Motor neuron (in vitro differentiated cells): Measurements from ENCODE around the gene CD5L. TPM values are rescaled to one million over a fixed set of nuclear protein-coding genes. Genes with fewer than 3 reads are reported as not detected.

Source experiments
- ATAC-seq, 8 experiments: fragments of 200-7000 bp; cut with Tn5 transposase; replicated peaks in 6 of 8; 2 replicates each; pipeline ENCODE4 v1.8.0; 2021; ENCODE audit warnings: mild to moderate bottlenecking in 8 of 8, moderate library complexity in 8 of 8
- H3K27ac ChIP-seq, 2 donors: fragments of 250-450 bp; sonication (Bioruptor Pico); 2 replicates each; pipeline ENCODE4 v1.9.0; 2021; ENCODE audit warnings: antibody characterized with exemption in 2 of 2, mild to moderate bottlenecking in 2 of 2, moderate library complexity in 1 of 2
- H3K4me1 ChIP-seq, 2 donors: fragments of 250-450 bp; sonication (Bioruptor Pico); replicated peaks in 1 of 2; 2 replicates each; pipeline ENCODE4 v1.6.1; 2021; ENCODE audit warnings: antibody characterized with exemption in 2 of 2, mild to moderate bottlenecking in 2 of 2, moderate library complexity in 1 of 2
- H3K4me3 ChIP-seq, 5 donors: fragments of 250-450 bp; sonication (Bioruptor Pico); 2 replicates each; pipeline ENCODE4 v1.9.0; 2021; ENCODE audit warnings: antibody characterized with exemption in 5 of 5, mild to moderate bottlenecking in 5 of 5, moderate library complexity in 4 of 5
- WGBS, 10 experiments: fragments of 450-650 bp; shearing (Covaris generic); methylation state at CpG; one replicate each; pipeline ENCODE4 v1.0.0; 2022; 5-methylcytosine and 5-hydroxymethylcytosine counted together
- in situ Hi-C, 9 experiments: fragments of 400-800 bp; cut with MboI; loops; one replicate each; pipeline ENCODE4 v1.15.0; 2021; ENCODE audit warnings: low sequenced_read_pairs in 9 of 9, low pct_unique_long_range_greater_than_20kb in 2 of 9; ENCODE audit not compliant: unreplicated experiment in 9 of 9
- total RNA-seq, 8 experiments: library from RNA; unstranded; fragments of 300-600 nt; gene quantifications; 2 replicates each; pipeline versions ENCODE4 v1.2.3 to v1.2.4, GENCODE V29; 2022

CD5L gene
- under 1 TPM in 2 of 8 experiments, not detected in 6; 0.08 to 0.28 TPM for total RNA-seq

DNA sequence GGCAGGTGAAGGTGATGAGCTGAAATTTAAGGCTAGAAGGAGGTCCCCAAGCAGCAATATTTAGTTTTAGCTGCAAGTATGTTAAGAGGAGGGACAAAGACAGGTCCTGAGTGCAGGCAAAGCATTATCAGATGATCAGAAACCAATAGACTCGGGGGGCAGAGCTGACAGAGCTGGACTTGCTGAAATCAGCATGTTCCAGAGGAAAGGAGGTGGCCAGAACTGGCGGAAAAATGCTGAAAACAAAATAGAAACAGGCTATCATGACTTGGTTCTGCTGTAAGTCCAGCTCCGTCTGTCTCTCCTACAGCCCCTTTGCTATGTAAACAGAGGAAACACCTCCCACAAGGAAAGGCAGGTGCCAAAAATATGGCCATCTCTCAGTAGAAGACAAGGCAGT is at the start of gene CD5L:
Gene CD5L (minus strand): TSS at position 101 of the 400 bp plus-strand sequence. CDS start 107 bp downstream, outside the sequence.
- no peak within 1 kb of the TSS for H3K27ac ChIP-seq
- in situ Hi-C loops = no loop called here
- no peaks in the 10 kb centered on the region for H3K4me1 ChIP-seq
- no peak within 1 kb of the TSS for H3K4me3 ChIP-seq
- WGBS, 10 experiments = 0 to 83% (median 66%) methylated on average over 1 to 3 of the region's 3 CpGs; no CpG with 5 or more reads in 3 of the 10 experiments
- no peak for ATAC-seq

DNA sequence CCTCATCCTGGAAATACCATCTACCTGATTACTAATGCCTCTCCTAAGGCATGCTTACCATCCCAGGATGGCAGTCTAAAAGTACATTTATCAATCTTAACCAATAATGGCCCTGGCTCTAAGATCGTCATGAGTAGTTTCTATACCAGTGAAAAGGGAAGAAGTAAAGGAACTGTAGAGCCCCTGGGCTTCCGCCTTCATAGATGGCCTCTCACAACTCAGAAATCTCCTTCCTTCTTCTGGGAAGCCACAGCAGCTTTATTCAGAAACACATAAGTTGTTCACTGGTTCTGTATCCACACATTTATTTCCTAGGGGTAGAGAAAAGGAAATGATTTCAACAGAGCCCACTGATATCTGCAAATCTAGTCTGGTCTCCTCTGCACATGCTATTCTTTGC is 41.0 kb upstream of the CD5L start:
- ATAC-seq = no peak
- in situ Hi-C loops = no loop called here

DNA sequence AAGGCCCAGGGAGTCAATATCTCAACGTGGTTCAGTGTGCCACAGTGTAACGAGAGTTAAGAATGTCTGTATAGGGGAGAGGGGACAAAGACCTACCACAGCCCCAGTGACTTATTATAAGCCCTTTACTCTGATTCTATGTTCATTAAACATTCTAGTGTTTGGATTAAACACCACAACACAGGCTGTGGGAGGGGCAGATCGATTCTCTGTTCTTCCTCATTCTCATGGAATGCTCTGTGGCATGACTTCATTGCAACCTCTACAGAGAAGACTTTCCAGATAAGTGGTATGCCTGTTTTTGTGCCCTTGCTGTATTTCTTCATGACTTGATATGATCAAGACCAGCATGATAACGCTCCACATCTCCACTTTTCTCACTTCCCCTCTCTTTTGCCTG is 39.0 kb upstream of the CD5L start:
- WGBS, 10 experiments = 0 to 89% (median 69%) methylated on average over 1 to 4 of the region's 4 CpGs; no CpG with 5 or more reads in 1 of the 10 experiments
- in situ Hi-C loops = no loop called here
- H3K27ac ChIP-seq = no peak overlapping the region
- no peak for ATAC-seq
- no peaks in the 10 kb centered on the region for H3K4me1 ChIP-seq
- no peak overlapping the region for H3K4me3 ChIP-seq

More for the DNA sequence above, 41.0 kb upstream of the CD5L start:
- WGBS, 10 experiments = 0 to 100% (median 89%) methylated on average over 1 to 2 of the region's 2 CpGs; no CpG with 5 or more reads in 3 of the 10 experiments
- no peaks in the 10 kb centered on the region for H3K4me1 ChIP-seq
- no peak overlapping the region for H3K4me3 ChIP-seq
- no peak overlapping the region for H3K27ac ChIP-seq

DNA sequence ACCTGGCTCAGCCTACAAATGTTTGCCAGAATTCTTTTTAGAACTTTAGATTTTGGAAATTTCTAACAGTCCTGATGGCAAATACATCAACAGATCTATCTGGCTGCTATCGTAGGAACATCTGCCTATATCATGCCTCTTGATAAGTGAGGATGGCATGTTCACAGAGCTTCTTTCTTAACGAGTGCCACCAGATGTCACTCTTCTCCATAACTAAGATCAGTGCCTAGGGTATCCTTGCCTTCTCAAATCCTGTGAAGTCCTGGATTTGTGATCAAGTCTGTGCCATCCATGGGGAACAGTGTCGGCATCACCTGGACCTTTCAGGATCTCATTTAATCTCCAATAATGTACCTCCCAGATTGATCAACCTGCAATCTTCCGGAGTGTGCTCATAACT is 36.5 kb upstream of the CD5L start:
- WGBS, 10 experiments = 0 to 100% (median 63%) methylated on average over 1 to 4 of the region's 4 CpGs; no CpG with 5 or more reads in 2 of the 10 experiments
- in situ Hi-C loops = no loop called here
- no peak overlapping the region for H3K27ac ChIP-seq
- H3K4me3 ChIP-seq = no peak overlapping the region
- H3K4me1 ChIP-seq = no peaks in the 10 kb centered on the region
- ATAC-seq = peak; percentile 41 to 83 (median 64)

DNA sequence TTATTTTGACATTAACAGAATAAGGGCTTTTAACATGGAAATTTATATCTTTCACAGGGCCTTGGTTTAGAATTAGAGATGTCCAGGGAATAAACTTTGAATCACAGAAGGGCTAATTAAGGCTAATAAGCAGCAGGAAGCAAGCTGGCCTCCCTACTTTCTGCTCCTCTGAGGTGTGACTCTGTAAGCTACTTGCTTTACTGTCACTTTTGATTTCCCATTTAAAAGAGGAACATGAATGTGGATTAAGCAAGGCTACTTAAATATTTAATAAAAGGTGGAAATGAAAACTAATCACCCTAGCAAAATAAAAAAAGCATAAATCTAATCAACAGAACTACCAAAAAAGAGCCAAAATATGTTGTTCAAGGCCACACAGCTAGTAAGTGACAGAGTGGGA is 28.9 kb upstream of the CD5L start:
- in situ Hi-C loops = no loop called here
- Histone ChIP-seq H3K4me1 (peaks cover 0 to 6% of the 10 kb centered on the region in 2 donors), H3K27ac (no peak overlapping the region), H3K4me3 (no peak overlapping the region)
- ATAC-seq = no peak

DNA sequence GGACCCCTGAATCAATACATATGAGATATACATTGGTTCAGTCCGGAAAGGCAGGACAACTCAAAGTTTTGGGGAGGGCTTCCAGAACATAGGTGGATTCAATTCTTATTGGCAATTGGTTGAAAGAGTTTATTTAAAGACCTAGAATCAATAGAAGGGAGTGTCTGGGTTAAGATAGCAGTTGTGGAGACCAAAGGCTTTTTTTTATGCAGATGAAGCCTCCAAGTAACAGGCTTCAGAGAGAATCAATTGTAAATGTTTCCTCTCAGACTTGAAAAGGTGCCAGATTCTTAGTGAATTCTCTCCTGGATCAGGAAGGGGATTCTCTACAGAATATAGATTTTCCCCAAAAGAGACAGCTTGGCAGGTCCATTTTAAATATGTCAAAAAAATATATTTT is 27.0 kb upstream of the CD5L start:
- Histone ChIP-seq H3K27ac (no peak overlapping the region), H3K4me1 (peaks cover 0 to 6% of the 10 kb centered on the region in 2 donors), H3K4me3 (no peak overlapping the region)
- in situ Hi-C loops = no loop called here
- ATAC-seq = peak in 2 of 8 experiments; percentile 25 to 44
- WGBS, 10 experiments = 0 to 67% (median 18%) methylated on average over 1 of the region's 1 CpG; no CpG with 5 or more reads in 3 of the 10 experiments

DNA sequence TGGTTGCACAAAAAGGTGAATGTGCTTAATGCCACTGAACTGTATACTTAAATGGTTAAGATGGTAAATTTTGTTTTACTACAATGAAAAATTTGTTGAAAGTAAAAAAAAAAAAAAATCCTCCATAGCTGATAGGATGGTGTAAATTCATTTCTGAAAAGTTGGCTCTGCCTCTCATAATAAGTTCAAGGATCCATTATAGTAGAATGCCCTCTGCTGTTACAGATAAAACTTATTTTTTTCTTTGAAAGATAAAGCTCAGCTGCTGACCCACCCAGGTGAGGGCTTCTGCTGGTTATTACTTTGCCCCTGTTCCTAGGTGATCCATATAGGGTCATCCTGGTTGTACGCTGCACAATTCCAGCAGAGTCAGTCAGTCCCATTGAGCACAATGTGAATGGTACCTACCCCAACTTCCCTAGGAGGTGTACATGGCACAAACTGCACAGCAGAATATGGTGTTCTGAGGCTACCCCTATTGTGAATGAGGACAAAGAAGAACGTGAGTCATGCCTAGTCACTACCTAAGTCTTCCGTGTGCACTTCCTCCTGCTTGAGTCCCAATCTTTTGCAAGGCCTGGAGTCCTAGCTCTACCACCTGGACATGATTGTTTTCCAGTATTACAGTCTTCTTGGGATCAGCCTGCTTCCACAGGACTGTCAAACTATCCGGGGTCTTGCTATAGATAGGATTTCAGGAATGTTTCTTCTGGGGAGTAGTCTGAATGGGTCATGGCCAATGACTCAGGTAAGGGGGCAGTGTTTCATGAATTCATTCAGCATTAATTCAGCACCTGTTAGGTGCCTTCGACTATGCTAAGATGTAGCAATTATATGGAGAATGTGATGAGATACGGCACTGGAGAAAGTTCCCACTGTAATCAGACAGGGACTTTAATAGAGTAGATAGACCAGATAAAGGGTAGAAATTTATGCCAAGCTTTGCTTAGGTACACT is 20.8 kb upstream of the CD5L start:
- H3K4me3 ChIP-seq = no peak overlapping the region
- no peak overlapping the region for H3K27ac ChIP-seq
- 0 to 95% (median 80%) methylated on average over 1 to 6 of the region's 6 CpGs for WGBS, 10 experiments
- H3K4me1 ChIP-seq = no peaks in the 10 kb centered on the region
- ATAC-seq = no peak
- in situ Hi-C loops = no loop called here

DNA sequence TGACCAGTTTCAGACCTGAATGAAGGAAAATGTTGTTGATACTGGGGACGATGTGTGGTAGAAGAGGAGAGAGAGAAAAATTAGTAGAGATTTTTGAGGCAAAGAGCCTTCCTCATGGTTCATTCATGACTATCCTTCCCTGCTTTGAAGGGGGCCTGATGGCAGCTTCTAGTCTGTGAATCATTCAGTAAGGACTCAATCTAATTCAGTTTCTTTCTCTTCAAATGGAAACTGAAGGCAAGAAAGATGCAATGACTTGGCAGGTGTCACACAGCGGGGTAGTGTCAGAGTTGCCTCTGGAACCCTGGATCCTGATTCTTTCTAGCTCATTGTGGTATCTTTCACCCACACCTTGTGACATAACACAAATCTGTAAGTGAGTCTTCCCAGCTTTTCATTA is 14.9 kb upstream of the CD5L start:
- H3K4me1 ChIP-seq = no peaks in the 10 kb centered on the region
- no peak for ATAC-seq
- H3K4me3 ChIP-seq = no peak overlapping the region
- in situ Hi-C loops = no loop called here
- no peak overlapping the region for H3K27ac ChIP-seq
- WGBS, 10 experiments = 0 to 93% (median 57%) methylated on average over 1 to 2 of the region's 2 CpGs; no CpG with 5 or more reads in 3 of the 10 experiments

DNA sequence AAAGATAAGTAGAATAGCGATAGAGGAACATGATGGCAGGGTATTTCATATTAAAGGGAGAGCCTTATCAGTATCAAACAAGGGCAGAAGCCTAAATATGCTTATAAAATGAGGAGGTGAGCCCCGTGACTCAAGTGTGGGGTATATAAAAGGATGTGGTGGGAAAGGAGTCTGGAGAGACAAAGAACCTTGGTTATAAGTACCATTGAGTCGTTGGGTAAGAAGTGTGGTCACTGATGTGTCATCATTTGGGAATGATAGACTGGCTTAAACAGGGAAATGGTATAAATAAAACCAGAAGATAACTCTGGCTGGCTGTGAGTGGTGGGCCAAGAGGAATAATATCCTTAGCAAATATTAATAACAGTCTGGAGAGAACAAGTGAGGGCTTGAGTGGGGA is 10.9 kb upstream of the CD5L start:
- in situ Hi-C loops = no loop called here
- WGBS, 10 experiments = 0 to 89% (median 68%) methylated on average over 1 to 3 of the region's 3 CpGs; no CpG with 5 or more reads in 1 of the 10 experiments
- H3K4me3 ChIP-seq = no peak overlapping the region
- no peak for ATAC-seq
- H3K27ac ChIP-seq = no peak overlapping the region
- H3K4me1 ChIP-seq = no peaks in the 10 kb centered on the region

DNA sequence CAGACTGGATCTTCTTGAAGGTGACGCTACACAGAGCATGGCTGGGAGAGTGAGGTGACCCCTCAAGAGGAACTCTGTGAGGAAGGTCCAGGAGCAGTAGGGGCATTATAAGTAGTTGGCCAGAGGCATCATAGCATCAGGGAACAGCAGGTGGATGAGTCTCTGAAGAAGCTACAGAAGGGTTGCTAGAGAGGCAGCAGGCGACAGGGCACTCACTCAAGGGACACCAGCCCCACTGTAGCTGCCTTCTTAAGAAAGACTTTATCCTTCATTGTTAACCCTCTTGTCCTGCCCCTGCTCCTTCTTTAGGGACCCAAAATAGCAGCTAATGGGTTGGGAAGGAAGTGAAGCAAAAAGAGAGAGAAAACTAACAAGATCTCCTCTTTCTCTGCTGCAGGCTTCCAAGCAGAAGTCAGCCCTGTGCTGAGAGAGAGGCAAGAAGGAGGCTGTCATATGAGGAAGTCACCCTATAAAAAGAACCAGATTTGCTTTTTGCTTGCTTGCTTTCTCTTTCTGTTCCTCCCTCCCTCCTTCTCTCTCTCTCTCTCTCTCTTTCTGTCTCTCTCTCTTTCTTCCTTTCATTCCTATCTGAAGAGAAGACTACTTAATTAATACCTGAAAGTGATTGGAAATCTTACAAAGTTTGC is 7.7 kb upstream of the CD5L start:
- Histone ChIP-seq H3K4me1 (no peaks in the 10 kb centered on the region), H3K27ac (no peak overlapping the region), H3K4me3 (no peak overlapping the region)
- no peak for ATAC-seq
- in situ Hi-C loops = no loop called here
- 75 to 100% (median 80%) methylated on average over 1 to 2 of the region's 2 CpGs; no CpG with 5 or more reads in 3 of the 10 experiments for WGBS, 10 experiments

DNA sequence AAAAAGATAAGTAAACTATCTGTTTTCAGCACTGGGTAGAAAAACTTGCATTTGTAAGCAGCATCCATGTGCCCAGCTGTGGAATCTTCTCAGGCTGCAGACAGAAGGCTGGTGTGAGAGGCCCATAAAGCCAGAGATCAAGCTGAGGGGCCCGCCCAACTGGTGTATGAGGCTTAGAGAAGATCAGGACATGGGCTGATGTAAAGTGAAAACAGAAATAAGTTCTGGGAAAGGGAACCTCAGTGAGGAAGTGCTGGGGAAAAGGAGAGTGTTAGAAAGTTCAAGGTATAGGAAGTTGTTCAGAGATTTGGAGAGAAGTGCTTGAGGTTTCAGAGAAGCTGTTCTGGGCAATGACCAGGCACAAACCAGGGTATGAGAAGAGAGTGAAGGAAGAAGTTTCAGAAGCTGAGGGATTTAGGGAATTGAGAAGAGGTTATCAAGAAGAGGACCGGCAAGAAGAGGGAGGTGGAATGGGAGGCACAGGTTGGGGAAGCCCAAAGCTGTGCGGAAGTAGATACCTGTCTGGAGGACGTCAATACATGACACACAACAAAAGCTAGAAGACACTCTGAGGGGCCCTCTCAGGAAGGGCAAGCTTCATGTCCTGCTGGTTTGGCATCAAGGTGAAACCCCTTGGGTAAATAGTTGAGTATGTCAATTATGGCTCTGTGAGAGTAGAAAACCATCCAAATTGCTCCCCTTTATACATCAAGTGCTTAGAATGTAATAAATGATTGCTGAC is 2.7 kb upstream of the CD5L start:
- H3K4me1 ChIP-seq = no peaks in the 10 kb centered on the region
- in situ Hi-C loops = no loop called here
- H3K4me3 ChIP-seq = no peak overlapping the region
- H3K27ac ChIP-seq = no peak overlapping the region
- ATAC-seq = no peak
- WGBS, 10 experiments = 0 to 100% (median 86%) methylated on average over 1 to 4 of the region's 4 CpGs; no CpG with 5 or more reads in 1 of the 10 experiments

DNA sequence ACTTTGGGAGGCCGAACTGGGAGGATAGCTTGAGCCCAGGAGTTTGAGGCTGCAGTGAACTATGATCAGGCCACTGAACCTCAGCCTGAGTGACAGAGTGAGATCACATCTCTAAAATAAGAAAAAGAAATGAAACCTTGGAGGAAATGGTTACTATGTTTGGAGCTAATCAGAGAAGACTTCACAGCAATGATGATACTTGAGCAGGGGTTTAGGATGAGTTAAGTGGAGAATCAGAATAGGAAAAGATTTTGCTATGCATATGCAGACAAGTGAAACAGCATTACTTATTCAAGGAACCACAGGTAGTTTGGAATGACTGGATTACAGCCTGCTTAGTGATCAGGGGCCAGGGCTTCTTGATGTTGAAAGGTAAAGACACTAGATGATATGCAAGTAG is 1.3 kb upstream of the CD5L start:
- ATAC-seq = no peak
- no peaks in the 10 kb centered on the region for H3K4me1 ChIP-seq
- no peak overlapping the region for H3K4me3 ChIP-seq
- WGBS, 10 experiments = 0 to 83% (median 40%) methylated on average over 1 of the region's 1 CpG; no CpG with 5 or more reads in 4 of the 10 experiments
- H3K27ac ChIP-seq = no peak overlapping the region
- in situ Hi-C loops = no loop called here

DNA sequence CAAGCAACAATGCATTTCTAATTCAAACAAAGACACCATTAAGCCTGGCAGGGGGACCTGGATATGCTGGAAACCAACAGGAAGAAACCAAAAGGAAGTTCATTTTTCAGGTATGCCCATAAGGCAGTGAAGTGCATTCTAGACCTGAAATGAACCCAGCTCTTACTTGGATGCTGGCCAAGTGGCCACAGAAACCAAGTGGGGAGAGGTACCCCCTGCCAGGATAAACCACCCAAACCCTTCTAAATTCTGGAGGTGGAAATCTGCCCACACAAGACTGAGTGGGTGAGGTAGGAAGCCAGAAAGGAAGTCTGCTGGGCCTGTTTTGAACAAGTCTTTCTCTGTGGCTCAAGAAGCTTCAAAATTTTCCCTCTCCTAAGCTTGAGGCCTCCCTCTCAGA is 2.6 kb downstream of the CD5L start:
- Histone ChIP-seq H3K4me1 (no peaks in the 10 kb centered on the region), H3K4me3 (no peak overlapping the region), H3K27ac (no peak overlapping the region)
- no peak for ATAC-seq
- in situ Hi-C loops = no loop called here
